Osteoblast (primary cell): ENCODE results near the gene CHST15. TPM values are rescaled to one million over a fixed set of nuclear protein-coding genes. Genes with fewer than 3 reads are reported as not detected.

Source experiments
- DNase-seq: peaks from one replicate; pipeline ENCODE4 v3.0.0; 2011; ENCODE audit warnings: low spot score, mixed read lengths; ENCODE audit not compliant: insufficient read length; ENCODE audit errors: missing footprints
- H2AFZ ChIP-seq: 2 replicates; pipeline ENCODE4 v1.6.0; 2011; ENCODE audit warnings: mild to moderate bottlenecking, low read length
- H3K27ac ChIP-seq: 2 replicates; pipeline ENCODE4 v1.5.1; 2011; ENCODE audit warnings: mild to moderate bottlenecking, low read depth, low read length, moderate library complexity
- H3K27me3 ChIP-seq: 2 replicates; pipeline ENCODE4 v1.6.0; 2012; ENCODE audit warnings: mild to moderate bottlenecking, control low read depth, inconsistent platforms, low read length, moderate library complexity; ENCODE audit not compliant: insufficient read depth
- H3K36me3 ChIP-seq: 2 replicates; pipeline ENCODE4 v1.5.1; 2011; ENCODE audit warnings: mild to moderate bottlenecking, low read length, control low read depth, moderate library complexity; ENCODE audit not compliant: insufficient read depth
- H3K4me1 ChIP-seq: 2 replicates; pipeline ENCODE4 v1.5.1; 2011; ENCODE audit warnings: mild to moderate bottlenecking, low read length, control low read depth, moderate library complexity; ENCODE audit not compliant: insufficient read depth
- H3K4me2 ChIP-seq: 2 replicates; pipeline ENCODE4 v1.6.0; 2011; ENCODE audit warnings: mild to moderate bottlenecking, low read length; ENCODE audit not compliant: insufficient read depth
- H3K4me3 ChIP-seq: fragments of 200-600 bp; sonication (generic); 3 replicates; pipeline ENCODE4 v1.5.1; 2012; ENCODE audit warnings: mild to moderate bottlenecking, low read length, inconsistent platforms; ENCODE audit not compliant: insufficient read depth
- H3K79me2 ChIP-seq: 2 replicates; pipeline ENCODE4 v1.6.0; 2012; ENCODE audit warnings: mild to moderate bottlenecking, low read length, control low read depth, inconsistent platforms; ENCODE audit not compliant: insufficient read depth
- H3K9me3 ChIP-seq: 2 replicates; pipeline ENCODE4 v1.5.1; 2011; ENCODE audit warnings: low read depth, low read length, control low read depth
- H4K20me1 ChIP-seq: 2 replicates; pipeline ENCODE4 v1.6.0; 2012; ENCODE audit warnings: mild to moderate bottlenecking, low read length, control low read depth; ENCODE audit not compliant: insufficient read depth
- CTCF ChIP-seq: IDR thresholded peaks from 2 replicates; pipeline ENCODE4 v1.5.1; 2011; ENCODE audit warnings: mild to moderate bottlenecking, low read depth, low read length, moderate library complexity; ENCODE audit errors: extremely low read depth
- total RNA-seq: library from RNA; depleted of rRNA; stranded (reverse); fragments of >200 nt; gene quantifications from 2 replicates; pipeline ENCODE4 v1.2.3, GENCODE V29; 2012

Gene CHST15
- total RNA-seq, 1 donor, result 22.8 TPM

DNA sequence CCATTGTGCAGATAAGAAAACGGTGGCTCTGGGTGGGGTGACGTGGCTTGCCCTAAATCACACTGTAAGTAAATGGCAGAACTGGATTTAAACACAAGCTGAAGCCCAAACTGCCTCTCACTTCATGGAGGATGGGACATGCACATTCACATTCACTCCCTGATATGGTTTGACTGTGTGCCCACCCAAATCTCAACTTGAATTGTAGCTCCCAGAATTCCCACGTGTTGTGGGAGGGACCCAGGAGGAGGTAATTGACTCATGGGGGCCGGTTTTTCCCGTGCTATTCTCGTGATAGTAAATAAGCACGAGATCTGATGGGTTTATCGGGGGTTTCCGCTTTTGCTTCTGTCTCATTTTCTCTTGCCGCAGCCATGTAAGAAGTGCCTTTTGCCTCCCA, 32.4 kb downstream of the CHST15 start:
- Histone ChIP-seq H3K4me2 (no peak overlapping the region), H3K27ac (no peak overlapping the region), H3K4me1 (peaks cover 11% of the 10 kb centered on the region), H3K36me3 (no peaks in the 10 kb centered on the region), H2AFZ (no peak overlapping the region), H4K20me1 (peaks cover 3% of the 10 kb centered on the region), H3K27me3 (peaks cover 5% of the 10 kb centered on the region), H3K9me3 (no peaks in the 10 kb centered on the region), H3K79me2 (no peaks in the 10 kb centered on the region), H3K4me3 (no peak overlapping the region)
- DNase-seq, result no peak
- no peak for TF ChIP-seq CTCF

- H3K36me3 ChIP-seq, result no peaks in the 10 kb centered on the region
- TF ChIP-seq CTCF, result no peak
- peaks cover 11% of the 10 kb centered on the region for H3K4me1 ChIP-seq
- H4K20me1 ChIP-seq, result no peaks in the 10 kb centered on the region
- H3K9me3 ChIP-seq, result no peaks in the 10 kb centered on the region
- H3K27me3 ChIP-seq, result no peaks in the 10 kb centered on the region
- H3K79me2 ChIP-seq, result no peaks in the 10 kb centered on the region
- no peak overlapping the region for H3K27ac ChIP-seq
- no peak overlapping the region for H2AFZ ChIP-seq
- H3K4me2 ChIP-seq, result no peak overlapping the region
- no peak for DNase-seq
- no peak overlapping the region for H3K4me3 ChIP-seq
These were observed 33.2 kb downstream of the CHST15 start for GRCh38 chr10:124060148-124060720.

DNA sequence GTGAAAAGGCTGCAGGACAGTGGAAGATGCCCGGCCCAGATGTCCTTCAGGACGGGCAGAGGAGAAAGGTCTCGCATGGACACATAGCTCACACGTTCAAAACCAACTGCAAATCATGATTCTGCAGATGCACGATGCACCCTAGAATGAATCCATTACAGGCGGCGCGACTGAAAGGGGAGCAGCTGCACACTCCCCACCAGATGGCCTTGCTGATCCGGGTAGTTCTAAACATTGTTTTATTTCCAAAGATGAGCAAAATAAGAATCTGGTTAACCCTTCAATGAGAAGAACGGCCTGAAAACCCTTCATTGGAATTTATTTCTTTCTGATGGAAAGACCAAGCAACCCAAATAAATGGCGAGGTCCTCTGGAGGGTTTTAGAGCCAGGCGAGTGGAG, 33.8 kb downstream of the CHST15 start:
- peak; percentile 80 for DNase-seq
- H3K79me2 ChIP-seq, result no peaks in the 10 kb centered on the region
- TF ChIP-seq CTCF, result no peak
- no peaks in the 10 kb centered on the region for H3K36me3 ChIP-seq
- no peak overlapping the region for H3K4me2 ChIP-seq
- H3K4me1 ChIP-seq, result peaks cover 11% of the 10 kb centered on the region
- no peaks in the 10 kb centered on the region for H3K27me3 ChIP-seq
- no peak overlapping the region for H2AFZ ChIP-seq
- peaks cover under 1% of the 10 kb centered on the region for H4K20me1 ChIP-seq
- H3K4me3 ChIP-seq, result no peak overlapping the region
- H3K27ac ChIP-seq, result no peak overlapping the region
- H3K9me3 ChIP-seq, result no peaks in the 10 kb centered on the region

DNA sequence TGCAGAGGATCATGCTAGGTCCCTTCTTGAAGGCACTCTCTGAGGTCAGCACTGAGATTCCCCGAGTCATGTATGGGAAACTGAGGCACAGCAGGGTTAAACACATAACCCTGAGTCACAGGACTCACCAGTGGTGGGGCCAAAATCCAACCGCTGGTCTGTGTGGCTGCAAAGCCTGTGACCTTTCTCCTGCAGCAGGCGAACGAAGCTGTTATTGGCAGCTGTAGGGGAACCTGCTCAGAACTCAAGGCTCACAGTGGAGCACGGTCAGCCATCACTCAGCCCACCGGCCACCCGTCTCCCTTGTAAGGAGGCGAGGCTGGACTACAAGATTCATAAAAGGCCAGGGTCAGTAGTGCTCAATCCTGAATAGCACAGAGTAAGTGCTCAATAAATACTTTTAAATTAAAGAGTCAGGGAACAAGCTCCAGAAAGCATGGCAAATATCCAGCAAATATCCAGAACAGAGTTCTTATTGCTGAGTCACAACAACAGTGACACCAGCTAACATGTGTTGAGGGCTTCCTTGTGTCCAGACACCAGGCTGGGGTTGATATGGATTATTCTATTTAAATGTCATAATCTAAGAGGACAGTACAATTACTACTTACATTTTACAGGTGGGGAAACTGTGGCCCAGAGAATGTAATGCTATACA, 34.9 kb downstream of the CHST15 start:
- H3K9me3 ChIP-seq, result no peaks in the 10 kb centered on the region
- no peak overlapping the region for H3K27ac ChIP-seq
- H3K4me3 ChIP-seq, result no peak overlapping the region
- no peak for TF ChIP-seq CTCF
- no peak overlapping the region for H3K4me2 ChIP-seq
- no peaks in the 10 kb centered on the region for H3K27me3 ChIP-seq
- no peaks in the 10 kb centered on the region for H3K36me3 ChIP-seq
- peaks cover 3% of the 10 kb centered on the region for H3K4me1 ChIP-seq
- peaks cover 6% of the 10 kb centered on the region for H4K20me1 ChIP-seq
- no peak for DNase-seq
- no peaks in the 10 kb centered on the region for H3K79me2 ChIP-seq
- H2AFZ ChIP-seq, result no peak overlapping the region
